A172 (cell line): Measurements from ENCODE around the gene UBTD1. TPM values are rescaled to one million over a fixed set of nuclear protein-coding genes. Genes with fewer than 3 reads are reported as not detected.
"Not testable (repeated sequence)": the region's sequence is repeated elsewhere in the genome, so short reads cannot be mapped to it uniquely, and the experiment has no call there.

Source experiments
- DNase-seq: peaks from one replicate; pipeline ENCODE4 v3.0.0-alpha.2; 2015; ENCODE audit warnings: low spot score
- total RNA-seq: library from RNA; depleted of rRNA; stranded (reverse); fragments of >200 nt; shearing (Covaris generic); gene quantifications from 2 replicates; pipeline ENCODE4 v1.2.3, GENCODE V29; 2014

Gene UBTD1
- total RNA-seq, 1 experiment from 2014 or later: 53.8 TPM

DNA sequence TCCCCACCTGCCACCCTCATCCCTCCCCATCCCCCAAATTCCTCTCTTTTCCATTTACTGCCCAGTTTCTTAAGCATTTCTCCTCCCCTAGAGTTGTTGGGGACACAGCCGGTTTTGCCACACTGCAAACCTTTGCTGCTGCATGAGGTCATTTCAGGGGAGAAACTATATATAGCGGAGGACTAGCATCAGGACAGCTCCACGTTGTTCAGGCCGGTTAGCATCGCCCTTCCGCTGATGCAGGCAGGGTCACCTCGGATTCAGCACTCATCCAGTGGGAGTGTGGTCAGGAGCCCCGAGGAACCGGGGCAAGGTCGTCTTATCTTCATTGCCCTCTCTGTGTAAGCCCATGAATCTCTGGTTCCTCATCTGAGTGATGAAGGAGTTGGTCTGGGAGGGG is 15.6 kb downstream of the UBTD1 start:
- DNase-seq: no peak

DNA sequence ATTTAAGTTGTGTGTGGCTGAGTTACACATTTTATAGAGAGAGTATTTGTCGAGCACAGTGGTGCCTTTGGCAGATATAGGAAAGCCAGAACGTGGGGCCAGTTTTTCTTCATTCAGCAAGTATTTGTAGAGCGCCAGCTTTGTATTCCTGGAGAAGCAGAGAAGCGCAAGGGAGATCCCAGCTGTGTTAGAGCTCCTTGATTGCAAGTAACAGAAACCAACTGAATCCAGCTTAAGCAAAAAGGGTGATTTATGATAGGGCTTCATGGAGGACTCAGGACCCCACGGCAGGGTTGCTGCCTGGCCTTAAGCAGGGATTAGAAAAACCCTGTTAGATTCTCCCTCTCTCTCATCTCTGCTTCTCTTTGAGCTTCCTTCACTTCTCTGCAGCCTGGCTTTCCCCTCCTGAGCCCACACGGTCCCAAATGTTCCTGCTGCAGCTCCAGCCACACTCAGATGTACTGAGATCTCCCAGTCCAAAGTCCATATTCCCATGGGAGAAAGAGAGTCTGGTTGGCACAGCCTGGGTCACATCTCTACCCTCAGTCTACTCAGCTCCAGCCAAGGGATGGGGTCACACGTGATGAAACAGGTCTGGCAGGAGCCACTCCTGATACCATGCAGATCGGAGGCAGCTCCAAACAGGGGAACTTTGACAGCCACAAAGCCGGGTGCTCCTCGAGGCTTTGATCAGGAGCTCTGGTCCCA is 16.7 kb downstream of the UBTD1 start:
- DNase-seq: no peak

DNA sequence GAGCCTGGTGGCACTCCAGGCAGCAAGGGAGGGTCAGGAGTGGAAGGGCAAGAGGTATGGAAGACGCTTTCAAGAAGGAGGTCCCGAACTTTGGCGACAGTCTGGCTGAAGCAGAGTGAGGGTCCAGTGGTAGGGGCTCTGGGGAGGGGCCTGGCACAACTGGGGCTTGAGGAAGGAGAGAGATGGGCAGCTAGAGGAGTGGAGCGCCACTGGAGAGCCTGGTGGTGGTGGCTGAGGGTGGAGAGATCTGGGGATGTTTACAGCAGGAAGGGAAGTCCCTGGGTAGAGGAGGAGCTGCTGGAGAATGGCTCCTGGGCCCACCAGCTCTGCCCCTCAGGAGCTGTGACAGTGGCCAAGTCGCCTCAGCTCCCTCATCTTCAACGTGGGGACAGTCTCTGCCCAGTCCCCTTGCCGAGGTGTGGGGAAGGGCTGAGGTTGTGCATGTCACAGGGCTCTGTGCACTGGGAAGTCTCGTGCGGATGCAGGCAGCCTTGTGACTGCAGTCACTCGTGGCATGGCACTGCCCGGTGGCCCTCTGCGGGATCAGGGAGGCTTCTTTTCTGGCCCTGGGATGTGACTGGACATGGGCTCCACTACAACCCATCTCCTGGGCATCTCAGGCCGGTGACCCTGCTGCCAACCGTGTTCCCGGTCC is 18.5 kb downstream of the UBTD1 start:
- no peak for DNase-seq

DNA sequence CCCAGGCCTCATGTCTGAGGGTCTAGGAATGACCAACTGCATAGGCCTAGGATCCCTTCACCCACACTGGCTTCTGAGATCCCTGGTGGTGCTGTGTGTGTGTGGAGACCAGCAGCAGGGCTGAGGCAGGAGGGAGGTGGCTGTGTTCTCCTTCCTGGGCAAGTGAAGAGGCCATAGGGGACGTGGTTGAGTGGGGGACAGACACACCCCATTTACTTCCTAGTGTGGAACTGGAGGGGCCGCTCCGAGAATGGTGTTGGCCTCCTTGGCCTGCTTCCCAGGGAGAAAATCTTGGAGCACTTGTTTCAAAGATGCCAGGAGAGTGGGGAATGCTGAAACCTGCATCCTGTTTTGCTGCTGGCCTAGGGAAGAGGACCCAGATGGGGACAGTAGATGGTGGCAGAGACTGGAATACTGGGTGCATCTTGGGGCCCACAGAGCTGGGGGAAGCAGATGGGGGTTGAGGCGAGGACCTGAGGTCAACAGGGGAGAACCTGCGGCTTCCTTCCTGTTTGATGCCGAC is 19.1 kb downstream of the UBTD1 start:
- no peak for DNase-seq

DNA sequence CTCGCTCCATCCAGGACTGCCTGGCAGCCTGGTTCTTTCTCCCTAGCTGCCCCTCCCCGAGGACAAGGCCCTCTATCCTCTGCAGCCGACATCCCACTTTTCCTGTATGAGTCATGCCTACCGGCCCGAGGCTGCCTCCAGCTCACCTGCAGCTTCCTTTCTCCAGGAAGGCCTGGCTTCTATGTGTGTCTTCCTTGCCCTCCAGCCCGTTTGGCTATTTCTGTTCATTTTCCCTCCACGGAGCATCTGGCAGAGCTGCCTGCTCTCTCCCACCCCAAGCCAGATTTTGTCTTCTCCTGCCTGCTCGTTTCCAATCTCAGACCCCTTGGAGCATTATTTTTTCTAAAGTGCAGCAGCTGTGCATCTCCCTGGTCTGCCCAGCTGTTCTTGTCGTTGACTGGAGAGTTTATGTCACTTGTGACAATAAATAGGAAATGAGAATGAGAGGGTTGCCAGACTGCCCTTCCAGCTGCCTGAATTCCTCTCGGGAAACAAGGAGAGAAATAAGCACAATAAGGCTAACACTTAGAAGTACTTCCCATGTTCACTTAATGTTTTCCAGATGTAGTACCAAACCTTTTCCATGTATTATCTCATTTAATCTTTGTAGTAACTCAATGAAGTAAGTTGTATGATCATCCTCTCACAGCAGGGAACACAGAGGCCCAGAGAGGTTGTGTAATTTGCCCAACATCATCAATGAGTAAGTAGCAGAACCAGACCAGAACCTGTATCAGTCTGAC is 19.7 kb downstream of the UBTD1 start:
- DNase-seq: peak; percentile 84

DNA sequence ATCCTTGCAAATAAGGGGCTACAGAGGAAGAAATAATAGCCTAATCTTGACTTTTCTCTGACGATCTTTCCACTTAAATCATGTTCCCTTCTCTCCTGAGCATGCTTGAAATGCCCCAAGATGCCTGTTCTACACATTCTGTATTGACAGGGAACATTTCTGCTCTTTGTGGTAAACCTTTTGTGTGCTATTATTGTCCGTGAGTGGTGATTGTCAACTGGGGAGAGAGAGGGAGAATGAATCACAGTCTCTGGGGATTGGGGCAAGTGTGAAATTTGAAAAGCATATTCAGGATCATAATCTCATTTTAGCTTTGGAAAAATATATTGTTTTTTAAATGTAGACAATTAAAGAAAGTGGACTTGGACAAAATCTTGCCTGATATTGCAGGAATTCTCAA is 20.6 kb downstream of the UBTD1 start:
- no peak for DNase-seq

DNA sequence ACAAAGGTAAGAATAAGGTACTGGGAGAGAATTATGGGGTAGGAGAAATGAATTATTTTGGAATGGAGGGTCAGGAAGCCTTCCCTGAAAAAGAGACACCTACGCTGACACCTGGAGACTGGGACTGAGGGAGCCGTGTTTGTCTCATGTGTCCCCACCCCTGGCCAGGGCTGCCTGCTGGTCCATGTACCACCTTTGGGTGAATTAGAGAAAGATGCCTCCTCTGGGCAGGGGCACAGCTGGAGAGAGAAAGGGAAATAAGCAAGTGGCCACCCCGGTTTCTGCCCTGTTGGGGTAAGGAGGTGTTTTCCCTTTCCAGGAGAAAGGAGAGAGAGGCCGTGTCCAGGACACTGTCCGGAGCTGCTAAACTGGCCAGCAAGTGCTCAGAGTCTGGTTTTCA is 21.8 kb downstream of the UBTD1 start:
- no peak for DNase-seq

DNA sequence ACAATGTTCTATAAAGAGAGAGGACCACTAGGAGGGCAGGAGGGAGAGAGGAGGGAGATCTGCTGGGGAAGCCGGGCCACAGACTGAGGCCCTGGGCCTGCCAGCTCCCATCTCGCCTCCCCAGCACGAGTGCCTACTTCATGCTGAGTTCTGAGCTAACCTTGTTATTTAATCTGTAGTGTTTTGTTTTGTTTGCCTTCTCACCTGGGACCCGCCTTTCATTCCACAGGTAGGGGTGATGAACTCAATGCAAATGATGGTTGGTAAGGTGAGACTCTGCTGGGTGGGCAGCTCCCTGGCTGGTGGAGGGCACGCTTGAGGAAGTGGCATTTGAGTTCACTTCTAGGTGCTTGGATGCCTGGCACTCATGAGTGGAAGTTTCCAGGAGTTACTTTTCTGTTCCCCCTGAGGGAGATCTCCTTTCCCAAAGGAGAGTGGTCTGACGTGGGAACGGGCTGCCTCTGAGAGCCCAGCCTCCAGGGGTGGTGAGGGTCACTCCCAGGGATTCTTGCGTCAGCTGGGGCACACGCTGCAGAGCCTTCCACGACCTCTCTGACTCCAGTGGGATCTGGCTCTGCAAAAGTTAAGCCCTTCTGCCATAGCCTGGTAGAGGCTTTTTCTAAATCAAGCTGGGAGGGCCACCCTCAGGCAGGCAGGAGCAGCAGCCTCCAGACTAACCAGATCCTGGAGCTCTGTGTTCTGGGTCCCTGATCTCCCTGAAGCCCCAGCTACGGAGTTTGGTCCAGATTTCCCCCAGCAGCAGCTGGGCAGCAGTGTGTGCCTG is 22.4 kb downstream of the UBTD1 start:
- DNase-seq: no peak

DNA sequence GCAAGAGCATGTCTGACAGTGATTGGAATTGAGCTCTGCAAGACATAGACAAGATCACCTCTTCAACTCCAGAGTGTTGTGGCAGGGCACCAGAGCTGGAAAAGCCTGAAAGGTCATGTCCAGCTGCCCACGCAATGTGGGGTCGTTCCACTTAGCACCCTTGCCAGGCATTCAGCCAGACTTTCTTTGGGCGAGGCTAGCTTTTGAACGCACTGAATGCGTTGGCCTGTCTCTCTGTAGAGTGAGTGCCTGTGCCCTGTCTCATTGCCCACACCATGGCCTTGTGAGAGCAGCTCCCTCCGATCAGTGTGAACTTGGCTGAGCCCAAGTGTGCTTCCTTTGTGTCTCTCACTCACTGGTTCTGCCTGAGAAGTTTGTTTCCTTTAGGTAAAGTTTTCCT is 23.3 kb downstream of the UBTD1 start:
- DNase-seq: no peak

DNA sequence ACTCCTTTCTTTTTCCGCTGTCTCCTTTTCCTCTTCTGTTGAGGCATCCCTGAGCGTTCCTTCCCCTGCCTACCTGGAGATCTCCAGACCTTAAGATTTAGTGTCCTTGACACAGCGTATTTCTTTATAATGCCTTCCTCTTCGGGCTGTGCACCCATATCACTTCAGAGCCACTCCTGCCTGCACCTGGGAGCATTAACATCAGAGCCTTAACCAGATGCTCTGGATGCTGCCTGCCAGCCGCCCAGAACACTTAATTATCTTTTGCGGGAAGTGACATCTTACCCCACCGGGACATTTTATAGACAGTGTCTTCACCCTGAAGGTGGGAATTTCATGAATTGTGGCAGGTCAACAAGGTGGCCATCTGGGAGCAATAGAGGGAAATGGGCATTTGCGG is 24.2 kb downstream of the UBTD1 start:
- DNase-seq: no peak

DNA sequence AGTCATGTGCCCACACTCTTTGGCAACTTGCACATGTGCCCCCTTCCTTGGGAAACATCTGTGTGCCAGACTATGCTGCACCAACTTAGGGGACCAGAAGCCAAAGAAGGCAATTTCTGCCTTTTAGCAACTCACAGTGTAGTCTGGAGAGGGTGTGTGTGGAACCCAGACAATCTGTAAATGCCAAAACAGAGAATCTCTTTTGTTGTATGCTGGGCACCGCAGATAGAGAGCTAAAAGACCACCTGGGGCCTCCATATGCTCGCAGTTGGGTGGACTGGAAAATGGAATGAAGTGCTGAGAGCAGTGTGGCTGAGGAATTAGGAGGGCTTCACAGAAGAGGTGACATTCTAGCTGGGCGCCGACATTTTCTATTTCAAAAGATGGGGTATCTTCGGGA is 26.4 kb downstream of the UBTD1 start:
- no peak for DNase-seq

DNA sequence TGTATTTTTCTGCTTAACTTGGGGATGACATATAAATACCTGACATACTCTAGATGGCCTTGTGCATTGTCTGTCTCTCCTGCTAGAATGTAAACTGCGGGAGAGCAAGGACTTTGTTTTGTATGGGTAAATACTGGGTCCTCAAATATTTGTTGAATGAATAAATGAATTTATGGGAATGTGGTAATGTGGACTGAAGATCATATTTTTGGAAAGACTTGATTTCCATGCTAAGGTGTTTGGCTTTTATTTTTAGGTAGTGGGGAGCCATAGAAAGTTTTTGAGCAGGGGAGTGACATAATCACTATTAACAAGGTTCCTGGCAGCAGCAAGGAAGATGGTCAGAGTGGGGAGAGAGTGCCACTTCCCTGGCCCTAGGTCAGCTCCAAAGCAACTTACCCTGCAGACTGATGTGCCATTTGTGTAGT is 27.0 kb downstream of the UBTD1 start:
- DNase-seq: no peak

DNA sequence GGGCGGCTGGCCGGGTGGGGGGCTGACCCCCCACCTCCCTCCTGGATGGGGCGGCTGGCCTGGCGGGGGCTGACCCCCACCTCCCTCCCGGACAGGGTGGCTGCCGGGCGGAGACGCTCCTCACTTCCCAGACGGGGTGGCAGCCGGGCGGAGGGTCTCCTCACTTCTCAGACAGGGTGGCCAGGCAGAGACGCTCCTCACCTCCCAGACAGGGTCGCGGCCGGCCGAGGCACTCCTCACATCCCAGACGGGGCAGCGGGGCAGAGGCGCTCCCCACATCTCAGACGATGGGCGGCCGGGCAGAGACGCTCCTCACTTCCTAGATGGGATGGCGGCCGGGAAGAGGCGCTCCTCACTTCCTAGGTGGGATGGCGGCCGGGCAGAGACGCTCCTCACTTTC is 30.2 kb downstream of the UBTD1 start:
- not testable (repeated sequence) for DNase-seq

DNA sequence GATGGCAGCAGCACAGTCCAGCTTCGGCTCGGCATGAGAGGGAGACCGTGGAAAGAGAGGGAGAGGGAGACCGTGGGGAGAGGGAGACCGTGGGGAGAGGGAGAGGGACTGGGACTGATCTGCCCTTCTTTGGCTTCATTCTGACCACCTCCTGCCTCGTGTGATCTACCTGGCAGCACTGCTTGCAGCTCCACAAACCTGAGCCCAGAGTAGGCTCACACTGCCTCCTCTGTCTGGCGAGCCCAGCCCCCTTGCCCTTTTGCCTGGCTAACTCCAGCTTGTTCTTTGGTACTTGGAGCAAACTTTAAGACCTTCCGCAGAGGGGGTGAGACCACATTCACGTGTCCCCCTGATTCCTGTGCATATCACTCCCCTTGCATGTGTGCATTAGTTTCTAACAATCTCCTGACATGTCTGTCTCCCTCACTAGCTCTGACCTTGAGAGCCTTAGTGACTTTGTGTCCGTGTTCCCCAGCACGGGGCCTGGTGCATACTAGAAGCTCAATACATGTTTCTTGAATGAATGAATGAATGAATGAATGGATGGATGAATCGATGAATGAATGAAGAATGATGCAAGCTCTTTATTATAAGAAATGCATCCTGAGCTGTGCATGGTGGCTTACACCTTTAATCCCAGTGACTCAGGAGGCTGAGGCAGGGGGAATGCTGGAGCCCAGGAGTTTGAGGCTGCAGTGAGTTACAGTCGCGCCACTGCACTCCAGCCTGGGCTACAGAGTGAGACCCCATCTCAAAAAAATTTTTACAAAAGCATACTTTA is 31.2 kb downstream of the UBTD1 start:
- DNase-seq: no peak

DNA sequence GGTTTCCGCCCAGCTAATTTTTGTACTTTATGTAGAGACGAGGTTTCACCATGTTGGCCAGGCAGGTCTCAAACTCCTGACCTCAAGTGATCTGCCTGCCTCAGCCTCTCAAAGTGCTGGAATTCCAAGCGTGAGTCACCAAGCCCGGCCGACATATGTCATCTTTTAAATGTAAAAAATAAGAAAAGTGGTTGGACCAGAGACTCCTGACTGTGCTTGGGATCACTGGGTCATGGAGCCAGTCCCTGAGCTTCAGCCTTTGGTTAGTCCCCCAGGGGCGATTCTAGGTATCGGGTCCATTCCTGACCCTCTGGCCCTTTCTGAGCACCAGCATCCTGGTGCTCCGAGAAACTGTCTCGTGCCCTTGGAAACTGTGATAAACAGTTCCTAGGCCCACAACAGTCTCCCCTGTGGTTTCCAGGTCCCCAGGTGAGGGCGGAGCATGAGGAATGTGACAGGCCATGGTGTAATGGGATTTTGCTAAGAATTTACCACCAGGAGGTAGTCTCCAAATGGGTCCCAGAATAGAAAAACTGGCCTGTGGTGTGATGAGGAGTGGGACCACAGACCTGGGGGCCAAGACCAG is 32.8 kb downstream of the UBTD1 start:
- DNase-seq: peak; percentile 71

DNA sequence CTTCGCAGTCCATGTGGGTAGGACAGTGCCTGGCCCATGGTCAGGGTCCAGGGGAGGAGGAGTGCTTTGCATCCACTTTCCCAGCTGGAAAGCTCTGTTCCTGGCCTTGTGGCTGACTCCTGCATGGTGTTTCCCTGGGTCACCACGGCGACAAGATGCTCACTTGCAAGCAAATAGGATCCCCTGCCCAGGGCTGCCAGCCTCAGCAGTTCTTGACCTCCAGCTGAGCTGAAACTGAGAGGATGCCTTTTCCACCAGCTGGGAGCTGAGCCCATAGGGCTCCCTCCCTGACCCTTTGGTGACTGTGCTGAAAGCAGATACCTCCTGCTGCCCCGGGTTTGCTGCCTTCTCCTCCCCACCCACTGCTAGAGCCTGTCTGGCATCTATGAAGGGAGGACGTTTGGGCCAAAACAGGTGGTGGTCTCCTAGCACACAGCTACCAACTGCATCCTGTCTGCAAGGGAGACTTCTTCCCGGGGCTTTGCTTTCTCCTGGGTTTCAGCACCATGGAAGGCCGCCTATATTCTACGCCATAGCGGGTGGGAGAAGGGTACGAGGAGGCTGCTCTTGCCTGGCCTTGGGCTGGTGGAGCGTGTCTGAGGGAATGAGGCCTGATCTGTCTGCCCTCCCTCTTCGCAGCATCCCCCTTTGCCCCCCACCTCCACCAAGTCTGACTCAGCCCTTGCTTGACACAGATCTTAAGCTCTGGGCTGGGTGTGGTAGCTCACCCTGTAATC is 34.4 kb downstream of the UBTD1 start:
- peak; percentile 68 for DNase-seq

DNA sequence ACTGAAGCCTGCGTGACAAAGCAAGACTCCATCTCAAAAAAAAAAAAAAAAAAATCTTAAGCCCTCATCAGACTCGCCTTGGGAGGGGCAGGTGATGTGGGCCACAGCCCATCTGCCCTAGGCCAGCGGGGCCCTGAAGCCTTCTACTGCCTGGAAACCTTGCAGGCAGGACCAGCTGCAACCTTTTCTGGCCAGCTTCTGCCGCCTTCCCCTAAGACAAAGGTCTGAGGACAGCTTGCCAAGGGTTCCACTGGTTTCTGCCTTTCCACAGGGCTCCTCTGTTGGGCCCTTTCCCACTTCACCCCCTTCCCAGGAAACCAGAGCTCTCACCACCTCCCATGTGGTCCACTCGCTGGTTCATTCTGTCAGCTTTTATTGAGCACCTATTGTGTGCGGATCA is 35.2 kb downstream of the UBTD1 start:
- no peak for DNase-seq

DNA sequence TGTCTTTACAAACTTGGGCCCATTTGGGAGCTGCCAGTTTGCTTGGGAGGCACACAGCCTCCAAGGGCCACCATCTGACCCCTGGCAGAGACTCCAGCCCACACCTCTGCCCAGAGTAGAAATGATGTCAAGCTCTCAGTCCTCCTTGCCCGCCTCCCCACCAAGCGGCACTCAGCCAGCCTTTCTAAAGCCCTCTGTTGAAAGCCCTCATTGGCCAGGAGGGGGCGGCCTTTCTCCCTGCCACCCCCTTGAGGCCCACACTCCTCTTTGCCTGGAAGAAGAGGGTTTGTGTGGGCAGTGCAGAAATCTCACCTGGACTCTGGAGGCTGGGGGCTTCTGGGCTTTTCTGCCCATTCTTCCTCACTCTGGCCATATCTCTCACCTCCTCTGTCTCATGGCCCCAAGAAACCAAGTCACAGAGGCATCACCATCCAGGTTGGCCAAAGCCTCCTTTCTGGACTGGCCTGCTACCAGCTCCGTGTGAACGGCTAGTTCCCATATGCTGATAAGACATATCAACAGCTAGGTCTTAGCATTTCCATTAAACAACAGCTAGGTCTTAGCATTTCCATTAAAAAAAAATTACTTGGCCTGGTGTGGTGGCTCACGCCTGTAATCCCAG is 36.1 kb downstream of the UBTD1 start:
- DNase-seq: no peak

DNA sequence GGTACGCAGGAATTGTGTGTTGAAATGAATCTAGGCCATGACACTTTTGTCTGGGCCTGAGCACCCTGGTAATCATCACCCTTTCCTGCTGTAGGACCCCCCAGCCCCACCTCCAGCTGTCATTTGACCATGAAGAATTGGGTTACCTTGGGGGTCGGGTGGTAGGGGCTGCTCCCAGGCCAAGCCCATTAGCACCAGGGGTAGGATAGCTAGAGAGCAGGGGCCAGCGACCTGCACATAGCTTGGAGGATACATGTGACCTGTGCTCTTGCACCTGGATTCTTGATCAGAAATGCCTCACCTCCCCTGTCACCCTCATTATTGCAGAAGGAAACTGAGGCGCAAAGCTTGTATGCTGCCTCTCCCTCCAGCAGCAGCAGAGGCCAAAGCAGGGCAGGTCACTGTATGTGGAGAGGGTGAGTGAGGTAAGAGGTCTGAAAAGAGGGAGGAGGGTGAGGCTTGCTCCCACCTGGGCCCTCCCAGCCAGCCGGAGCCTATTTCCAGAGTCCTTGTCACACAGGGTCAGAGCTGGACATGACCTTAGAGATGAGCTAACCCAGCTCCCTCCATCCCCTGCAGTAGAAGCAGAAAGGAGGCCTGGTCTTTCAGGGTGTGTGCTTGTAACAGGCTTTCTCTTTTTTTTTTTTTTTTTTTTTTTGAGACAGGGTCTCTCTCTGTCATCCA is 38.6 kb downstream of the UBTD1 start:
- no peak for DNase-seq
